GM12874 (cell line): ENCODE results near the gene MAGEL2.
A peak's percentile ranks its signal among the peaks of the same experiment; 100 is the strongest.

Source experiments
- TF ChIP-seq, protein P1 (sequence below): IDR thresholded peaks from 2 replicates; pipeline ENCODE4 v1.5.1; 2011; ENCODE audit warnings: low read depth, mild to moderate bottlenecking, control low read depth, low read length, moderate library complexity; ENCODE audit not compliant: insufficient read depth

Gene MAGEL2

DNA sequence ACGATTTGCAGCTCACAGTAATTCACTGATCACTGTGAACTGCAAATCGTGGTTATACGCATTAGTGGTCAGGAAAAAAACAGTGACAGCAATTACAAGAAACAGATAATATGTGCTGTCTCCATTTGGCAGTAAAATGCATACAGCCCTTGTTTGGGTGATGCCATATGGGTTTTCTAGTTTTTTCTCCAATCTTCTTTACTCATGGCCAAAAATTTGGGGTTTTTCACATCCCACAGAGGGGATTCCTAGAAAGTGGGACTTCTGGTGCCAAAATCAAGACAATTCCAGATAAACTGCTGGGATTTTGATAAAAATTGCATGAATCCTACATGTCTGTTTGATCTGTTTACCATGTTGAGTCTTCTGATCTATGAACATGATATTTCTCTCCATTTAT lies 23.8 kb upstream of the MAGEL2 start:
- TF ChIP-seq, protein P1, sequence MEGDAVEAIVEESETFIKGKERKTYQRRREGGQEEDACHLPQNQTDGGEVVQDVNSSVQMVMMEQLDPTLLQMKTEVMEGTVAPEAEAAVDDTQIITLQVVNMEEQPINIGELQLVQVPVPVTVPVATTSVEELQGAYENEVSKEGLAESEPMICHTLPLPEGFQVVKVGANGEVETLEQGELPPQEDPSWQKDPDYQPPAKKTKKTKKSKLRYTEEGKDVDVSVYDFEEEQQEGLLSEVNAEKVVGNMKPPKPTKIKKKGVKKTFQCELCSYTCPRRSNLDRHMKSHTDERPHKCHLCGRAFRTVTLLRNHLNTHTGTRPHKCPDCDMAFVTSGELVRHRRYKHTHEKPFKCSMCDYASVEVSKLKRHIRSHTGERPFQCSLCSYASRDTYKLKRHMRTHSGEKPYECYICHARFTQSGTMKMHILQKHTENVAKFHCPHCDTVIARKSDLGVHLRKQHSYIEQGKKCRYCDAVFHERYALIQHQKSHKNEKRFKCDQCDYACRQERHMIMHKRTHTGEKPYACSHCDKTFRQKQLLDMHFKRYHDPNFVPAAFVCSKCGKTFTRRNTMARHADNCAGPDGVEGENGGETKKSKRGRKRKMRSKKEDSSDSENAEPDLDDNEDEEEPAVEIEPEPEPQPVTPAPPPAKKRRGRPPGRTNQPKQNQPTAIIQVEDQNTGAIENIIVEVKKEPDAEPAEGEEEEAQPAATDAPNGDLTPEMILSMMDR, result no peak

DNA sequence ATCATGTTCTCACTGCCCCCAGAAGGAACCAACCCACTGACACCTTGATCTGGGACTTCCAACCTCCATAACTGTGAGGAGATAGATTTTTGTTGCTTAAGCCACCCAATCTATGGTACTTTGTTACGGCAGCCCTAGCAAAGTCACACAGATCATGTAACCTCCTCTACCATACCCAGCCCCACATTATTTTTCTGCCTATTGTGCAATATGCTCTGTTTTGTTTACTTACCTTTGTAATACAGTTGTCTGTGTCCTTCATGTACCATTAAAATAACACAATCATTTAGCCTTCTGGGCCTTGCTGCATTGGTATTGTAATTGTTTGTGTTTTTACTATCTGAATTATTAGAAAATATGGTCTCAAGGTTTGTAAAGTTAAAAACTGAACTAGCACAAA lies 23.3 kb upstream of the MAGEL2 start:
- TF ChIP-seq, protein P1, result no peak

DNA sequence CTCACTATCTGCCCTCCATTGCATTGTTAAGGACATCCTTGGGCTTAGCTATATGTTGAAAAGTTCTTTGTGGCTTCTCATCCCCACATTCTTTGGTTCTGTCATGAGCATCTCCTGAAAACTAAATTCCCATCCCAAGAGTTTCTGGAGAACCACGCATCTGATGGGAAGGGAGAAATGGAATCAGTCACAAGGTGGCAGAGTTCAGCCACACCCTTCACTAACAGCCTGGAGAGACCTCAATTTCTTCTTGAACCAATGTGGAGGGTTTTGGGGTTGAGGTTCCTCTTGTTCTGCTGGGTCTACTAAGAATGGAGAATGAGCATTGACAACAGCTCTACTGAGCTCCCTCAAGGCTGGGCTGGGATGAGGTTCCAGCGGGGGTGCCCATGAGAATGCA lies 15.6 kb upstream of the MAGEL2 start:
- TF ChIP-seq, protein P1, result no peak

DNA sequence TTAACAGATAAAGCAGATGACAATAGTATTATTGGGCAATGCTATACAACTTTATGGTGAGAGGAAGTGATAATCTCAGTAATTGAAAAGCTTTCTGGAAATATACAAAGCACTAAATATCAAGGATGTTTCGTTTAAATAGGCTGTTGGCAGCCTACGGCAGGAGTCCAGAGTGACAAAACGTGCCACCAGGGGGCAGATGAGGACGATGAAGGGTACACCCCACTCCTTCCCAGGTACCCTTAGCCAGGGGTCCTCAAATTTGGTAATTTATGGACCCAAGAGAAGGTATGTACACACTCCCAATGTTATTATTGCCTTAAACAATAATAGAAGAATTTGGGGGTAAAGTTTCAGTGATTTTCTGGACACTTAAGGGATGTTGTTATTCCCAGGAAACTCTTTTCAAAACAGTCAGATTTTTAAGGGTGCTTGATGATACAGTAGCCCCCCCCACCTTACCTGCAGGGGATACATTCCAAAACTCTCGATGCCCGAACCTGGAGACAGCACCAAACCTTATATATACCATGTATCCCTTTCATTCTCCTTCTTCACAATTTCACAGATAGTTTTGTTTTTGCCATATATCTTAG lies 1.4 kb upstream of the MAGEL2 start:
- TF ChIP-seq, protein P1, result 0 out of 2 replicates have a peak, but pooled peaks have one; percentile 17

DNA sequence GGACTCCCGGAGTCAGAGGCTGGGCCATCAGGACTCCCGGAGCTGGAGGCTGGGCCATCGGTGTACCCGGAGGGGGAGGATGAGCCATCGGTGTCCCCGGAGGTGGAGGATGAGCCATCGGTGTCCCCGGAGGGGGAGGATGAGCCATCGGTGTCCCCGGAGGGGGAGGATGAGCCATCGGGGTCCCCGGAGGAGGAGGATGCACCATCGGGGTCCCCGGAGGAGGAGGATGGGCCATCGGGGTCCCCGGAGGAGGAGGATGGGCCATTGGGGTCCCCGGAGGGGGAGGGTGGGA lies 719 bp downstream of the MAGEL2 start:
- TF ChIP-seq, protein P1, result no peak

DNA sequence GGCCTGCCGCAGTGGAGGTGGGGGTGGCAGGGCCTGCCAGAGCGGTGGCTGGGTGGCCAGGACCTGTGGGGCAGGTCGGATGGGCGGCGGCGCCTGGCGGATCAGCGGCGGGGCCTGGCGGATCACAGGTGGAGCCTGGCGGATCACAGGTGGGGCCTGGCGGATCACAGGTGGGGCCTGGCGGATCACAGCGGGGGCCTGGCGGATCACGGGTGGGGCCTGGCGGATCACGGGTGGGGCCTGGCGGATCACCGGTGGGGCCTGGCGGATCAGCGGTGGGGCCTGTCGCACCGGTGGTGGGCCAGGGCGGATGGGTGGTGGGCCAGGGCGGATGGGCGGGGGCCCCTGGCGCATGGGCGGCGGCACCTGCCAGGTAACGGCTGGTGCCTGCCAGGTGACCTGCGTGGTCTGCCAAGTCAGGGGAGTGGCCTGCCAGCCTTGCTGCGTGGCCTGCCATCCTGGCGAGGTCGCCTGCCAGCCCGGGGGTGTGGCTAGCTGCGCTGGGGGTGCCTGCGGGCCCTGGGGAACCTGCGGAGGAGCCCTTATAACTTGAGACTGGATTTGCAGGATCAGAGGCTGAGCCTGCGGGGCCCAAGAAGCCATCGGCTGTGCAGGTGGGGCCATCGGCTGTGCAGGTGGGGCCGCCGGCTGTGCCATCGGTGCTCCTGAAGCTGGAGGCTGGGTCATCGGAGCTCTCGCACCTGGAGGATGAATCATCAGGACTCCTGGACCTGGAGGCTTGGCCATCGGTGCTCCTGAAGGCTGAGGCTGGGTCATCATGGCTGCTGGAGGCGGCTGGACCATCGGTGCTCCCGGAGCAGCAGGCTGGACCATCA lies 1.3 kb downstream of the MAGEL2 start:
- TF ChIP-seq, protein P1, result no peak

DNA sequence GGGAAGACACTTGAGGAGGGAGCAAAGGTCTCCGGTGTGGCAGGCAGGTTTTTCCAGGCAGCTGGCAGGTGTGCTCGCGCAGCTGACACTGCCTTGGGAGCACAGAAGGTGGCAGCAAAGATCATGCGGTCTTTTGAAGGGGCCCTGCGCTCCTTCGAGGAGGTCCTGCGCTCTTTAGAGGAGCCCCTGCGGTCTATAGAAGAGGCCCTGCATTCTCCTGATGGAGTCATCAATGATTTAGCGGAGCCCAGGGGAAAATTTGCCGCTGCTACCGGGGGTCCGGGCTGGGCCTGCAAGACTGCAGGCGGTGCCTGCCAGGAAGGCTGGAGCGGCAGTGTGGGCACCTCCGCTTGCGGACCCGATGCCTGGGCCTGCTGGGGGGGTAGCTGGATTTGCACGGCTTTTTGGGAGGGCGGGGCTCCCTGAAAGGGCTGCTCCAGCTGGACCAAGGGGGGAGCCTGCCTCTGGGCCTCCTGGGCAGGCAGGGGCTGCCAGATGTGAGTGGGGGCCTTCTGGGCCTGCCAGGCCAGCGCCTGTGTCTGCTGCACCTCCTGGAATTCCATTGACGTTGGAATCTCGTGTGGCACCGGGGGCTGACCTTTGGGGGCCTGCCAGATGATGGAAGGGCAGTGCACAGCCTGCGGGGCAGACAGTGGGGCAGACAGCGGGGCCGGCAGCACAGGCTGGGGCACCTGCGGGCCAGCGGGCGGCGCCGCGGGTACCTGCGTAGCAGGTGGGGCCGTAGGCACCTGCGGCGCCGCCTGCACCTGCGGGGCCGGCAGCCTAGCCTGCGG lies 2.1 kb downstream of the MAGEL2 start:
- TF ChIP-seq, protein P1, result no peak
